HepG2 (cell line): ENCODE results near the gene COX15. TPM values are rescaled to one million over a fixed set of nuclear protein-coding genes. Genes with fewer than 3 reads are reported as not detected.

Source experiments
- ATAC-seq: fragments of 200-7000 bp; cut with Tn5 transposase; 3 replicates; pipeline ENCODE4 v1.9.1; 2020; ENCODE audit warnings: mild to moderate bottlenecking, moderate library complexity
- BruUV-seq: library from RNA; stranded (reverse); fragments of 400-500 nt; replicated peaks from 2 replicates; lab custom pipeline; 2021; lab: Mats Ljungman, UMichigan
- CTCF ChIA-PET: fragments of 300-600 bp; formaldehyde crosslinking; extraction: SDS; loops from one replicate; lab custom pipeline; 2021; ENCODE audit warnings: low total read pairs, inconsistent platforms, low intra/inter-chr PET ratio; lab: Yijun Ruan, JAX
- POLR2A ChIA-PET: fragments of 350-600 bp; sonication (Branson Sonifier 250); formaldehyde crosslinking; loops from one replicate; lab custom pipeline; 2020; ENCODE audit warnings: antibody characterized with exemption, inconsistent platforms; lab: Yijun Ruan, JAX
- DNase-seq: peaks from one replicate; pipeline ENCODE4 v3.0.0-alpha.2; 2015; ENCODE audit warnings: low spot score
- FAIRE-seq: peaks from 3 replicates; lab custom pipeline; 2011; peaks lifted over from hg19 to GRCh38; lab: Jason Lieb, UNC
- H2AFZ ChIP-seq: one replicate; pipeline ENCODE4 v1.6.1; 2011; ENCODE audit warnings: low read length, inconsistent platforms
- H3K27ac ChIP-seq: fragments of 300-600 bp; 3 replicates; pipeline ENCODE4 v1.8.0; 2011; ENCODE audit warnings: mixed run types, mild to moderate bottlenecking, mixed read lengths, low read length, inconsistent platforms; ENCODE audit not compliant: insufficient read depth; ENCODE audit errors: extremely low read length
- H3K27me3 ChIP-seq, 2 experiments: fragments of 200-600 bp in 1 of 2; 2 replicates in 1 of 2; 3 replicates in 1 of 2; pipeline versions ENCODE4 v1.6.0 to v1.8.0; 2011; ENCODE audit warnings: low read length in 2 of 2, mild to moderate bottlenecking in 2 of 2, moderate library complexity in 2 of 2, inconsistent platforms in 1 of 2; ENCODE audit not compliant: insufficient read depth in 2 of 2, control insufficient read depth in 1 of 2
- H3K36me3 ChIP-seq, 2 experiments: fragments of 200-600 bp in 1 of 2; replicated peaks in 1 of 2; 2 replicates in 1 of 2; 3 replicates in 1 of 2; pipeline versions ENCODE4 v1.5.1 to v1.8.0; 2011; ENCODE audit warnings: low read length in 2 of 2, inconsistent platforms in 1 of 2; ENCODE audit not compliant: insufficient read depth in 2 of 2, control insufficient read depth in 1 of 2
- H3K4me1 ChIP-seq: 2 replicates; pipeline ENCODE4 v1.5.1; 2012; ENCODE audit warnings: low read length, inconsistent platforms; ENCODE audit not compliant: insufficient read depth
- H3K4me2 ChIP-seq: 2 replicates; pipeline ENCODE4 v1.6.0; 2011; ENCODE audit warnings: low read depth, low read length, inconsistent platforms
- H3K4me3 ChIP-seq, 3 experiments: fragments of 200-600 bp in 1 of 3; sonication (generic), shearing (Covaris generic) in 1 of 3; replicated peaks in 1 of 3; 2 replicates each; pipeline ENCODE4 v1.5.1; 2011 to 2016; ENCODE audit warnings: low read length in 3 of 3, inconsistent platforms in 2 of 3, low read depth in 2 of 3, mild to moderate bottlenecking in 2 of 3, control low read depth in 1 of 3, mixed read lengths in 1 of 3; ENCODE audit not compliant: insufficient read depth in 1 of 3
- H3K79me2 ChIP-seq: one replicate; pipeline ENCODE4 v1.6.1; 2011; ENCODE audit warnings: low read length, inconsistent platforms; ENCODE audit not compliant: insufficient read depth
- H3K9ac ChIP-seq: 2 replicates; pipeline ENCODE4 v1.6.0; 2011; ENCODE audit warnings: mild to moderate bottlenecking, low read depth, low read length, inconsistent platforms; ENCODE audit not compliant: insufficient read depth
- H3K9me3 ChIP-seq: 2 replicates; pipeline ENCODE4 v1.5.1; 2012; ENCODE audit warnings: mild to moderate bottlenecking, low read length
- H4K20me1 ChIP-seq: 2 replicates; pipeline ENCODE4 v1.6.0; 2011; ENCODE audit warnings: inconsistent platforms, mild to moderate bottlenecking, low read length, moderate library complexity; ENCODE audit not compliant: insufficient read depth
- RELA ChIP-seq: sonication (generic); formaldehyde crosslinking; IDR thresholded peaks from 2 replicates; pipeline ENCODE4 v1.4.0; 2020; ENCODE audit warnings: missing genetic modification reagents
- SRSF4 ChIP-seq: fragments of 200-400 bp; formaldehyde crosslinking; IDR thresholded peaks from one replicate; pipeline ENCODE4 v1.6.1; 2018; ENCODE audit warnings: mild to moderate bottlenecking, low read depth, low read length, moderate library complexity; ENCODE audit not compliant: poor library complexity, severe bottlenecking
- TBL1XR1 ChIP-seq: fragments of 150-350 bp; IDR thresholded peaks from 2 replicates; pipeline ENCODE4 v1.6.1; 2014; ENCODE audit warnings: borderline replicate concordance, low read length; ENCODE audit not compliant: partially characterized antibody
- ZFP37 ChIP-seq: sonication (generic); formaldehyde crosslinking; IDR thresholded peaks from 2 replicates; pipeline ENCODE4 v1.4.0; 2020; ENCODE audit warnings: missing genetic modification reagents, borderline replicate concordance
- ZFY ChIP-seq: sonication (generic); formaldehyde crosslinking; IDR thresholded peaks from 2 replicates; pipeline ENCODE4 v1.4.0; 2020; ENCODE audit warnings: missing genetic modification reagents
- ZNF629 ChIP-seq: sonication (generic); formaldehyde crosslinking; conservative IDR thresholded peaks from 2 replicates; pipeline ENCODE4 v1.5.0; 2020; ENCODE audit warnings: missing genetic modification reagents
- ZNF724P ChIP-seq: sonication (generic); formaldehyde crosslinking; IDR thresholded peaks from 2 replicates; pipeline ENCODE4 v1.8.0; 2022; ENCODE audit warnings: missing genetic modification reagents, borderline replicate concordance
- WGBS: methylation state at CpG from one replicate; pipeline ENCODE4 v1.1.6; 2017; ENCODE audit warnings: low lambda C conversion rate; 5-methylcytosine and 5-hydroxymethylcytosine counted together
- in situ Hi-C: cut with HindIII; loops from 2 replicates; pipeline ENCODE4 v1.10.0; 2017; ENCODE audit warnings: low pct_unique_long_range_greater_than_20kb; ENCODE audit not compliant: extremely low pct_ligation_motif_present
- intact Hi-C: fragments of 100-400 bp; cut with micrococcal nuclease; formaldehyde crosslinking; loops from one replicate; pipeline ENCODE4 v1.10.0; 2022; ENCODE audit not compliant: unreplicated experiment
- polyA plus RNA-seq, 8 experiments: library from polyadenylated mRNA; depleted of rRNA in 3 of 8; stranded (reverse) in 7 of 8; unstranded in 1 of 8; fragments of >200 nt; fragmentation: Illumina TruSeq in 4 of 8; extraction: Trizol in 4 of 8; gene quantifications; 2 replicates each; pipeline versions ENCODE4 v1.2.1 to v1.2.3, GENCODE V29; 2011 to 2016; ENCODE audit warnings: low read depth in 4 of 8, missing spikeins in 1 of 8, mixed read lengths in 1 of 8; ENCODE audit not compliant: insufficient read depth in 1 of 8
- total RNA-seq, 5 experiments: library from RNA; depleted of rRNA; stranded (reverse); fragments of >200 nt; fragmentation: Illumina TruSeq; extraction: Trizol; gene quantifications; 2 replicates each; pipeline ENCODE4 v1.2.3, GENCODE V29; 2016; ENCODE audit warnings: low read depth in 1 of 5

Gene COX15
- total and polyA plus RNA-seq, 2 of the 13 experiments (the other 11 are each of a cell fraction or from before 2014, with no cell fraction given): 19.2 to 44.7 TPM

DNA sequence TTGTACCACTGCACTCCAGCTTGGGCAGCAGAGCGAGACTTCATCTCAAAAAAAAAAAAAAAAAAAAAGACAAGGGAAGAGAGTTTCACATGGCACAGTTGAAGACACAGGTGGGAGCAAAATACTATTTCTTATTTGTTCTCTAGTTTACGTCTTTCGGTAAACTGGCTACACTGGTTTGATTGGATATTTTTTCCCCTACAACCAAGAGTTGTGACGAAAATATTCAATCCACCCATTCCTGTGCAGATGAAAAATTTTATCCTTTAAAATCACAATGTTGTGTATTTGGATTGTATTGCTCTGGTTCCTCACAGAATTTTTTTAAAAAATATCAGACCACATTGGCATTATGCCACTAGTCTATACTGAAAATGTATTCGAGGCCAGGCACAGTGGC, 36.0 kb upstream of the COX15 start (continued):
- TF ChIP-seq ZNF724P (CRISPR knock-in tag): no peak
- no peak for TF ChIP-seq RELA (CRISPR knock-in tag)
- TF ChIP-seq ZFY (CRISPR knock-in tag): no peak
- no peak for TF ChIP-seq SRSF4
- TF ChIP-seq TBL1XR1: no peak

DNA sequence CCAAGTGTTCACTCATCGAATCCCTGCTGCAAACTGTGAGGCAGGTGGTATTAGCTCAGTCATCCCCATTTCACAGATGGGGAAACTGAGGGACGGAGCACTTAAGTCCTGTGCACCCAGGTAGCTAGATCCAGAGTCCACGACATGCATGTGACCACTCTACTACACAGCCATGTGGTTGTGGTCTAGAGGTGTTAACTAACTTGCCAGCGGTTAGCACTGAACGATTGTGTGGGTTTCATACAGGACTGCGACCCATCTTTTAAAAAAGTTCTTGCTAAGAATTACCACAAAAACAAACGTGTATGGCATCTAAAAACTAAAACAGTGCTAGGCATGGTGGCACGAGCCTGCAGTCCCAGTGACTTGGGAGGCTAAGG, 34.4 kb upstream of the COX15 start:
- H3K27me3 ChIP-seq: no peaks in the 10 kb centered on the region
- peaks cover 34% of the 10 kb centered on the region for H3K4me1 ChIP-seq
- H3K36me3 ChIP-seq: no peaks in the 10 kb centered on the region
- H3K4me2 ChIP-seq: no peak overlapping the region
- intact Hi-C loops (no loop called here), in situ Hi-C loops (no loop called here)
- TF ChIP-seq ZFP37 (CRISPR knock-in tag) (no peak), ZNF629 (CRISPR knock-in tag) (peak; percentile 77)
- CTCF ChIA-PET: no interaction called here
- no peaks in the 10 kb centered on the region for H3K79me2 ChIP-seq
- no peak overlapping the region for H2AFZ ChIP-seq
- ATAC-seq (no peak), FAIRE-seq (no peak), DNase-seq (no peak)
- POLR2A ChIA-PET: interaction anchor here (1.0 kb wide), 1 partner anchor 11 kb away, joined by 6 read pairs; no protein-coding TSS in a partner anchor
- no TSS peak for BruUV-seq
- H3K4me3 ChIP-seq: no peak overlapping the region
- WGBS: 83% methylated on average over 8 of the region's 8 CpGs
- H3K9me3 ChIP-seq: no peaks in the 10 kb centered on the region
- H3K27ac ChIP-seq: no peak overlapping the region
- H4K20me1 ChIP-seq: no peaks in the 10 kb centered on the region
- H3K9ac ChIP-seq: no peak overlapping the region
